Stimulated activated CD8-positive, alpha-beta memory T cell treated with anti-CD3 and anti-CD28 coated beads, Interleukin-2, amount 100 ng/mL, for 1 hour (primary cell): ENCODE measurements around the gene VSTM2B.

ENCODE experiments used
- DNase-seq, 2 donors: peaks; one replicate each; pipeline ENCODE4 v3.0.0-alpha.2; 2020; ENCODE audit warnings: low read depth in 2 of 2

Gene VSTM2B

GRCh38 chr19:29515233-29515619 lies 10.6 kb upstream of the VSTM2B start:
- DNase-seq, result no peak

- no peak for DNase-seq
These were observed 10.0 kb upstream of the VSTM2B start for GRCh38 chr19:29515706-29516357.

GRCh38 chr19:29516358-29516725 lies 9.5 kb upstream of the VSTM2B start:
- DNase-seq, result no peak

- DNase-seq, result no peak
These were observed 8.9 kb upstream of the VSTM2B start for GRCh38 chr19:29516821-29517395.

DNA sequence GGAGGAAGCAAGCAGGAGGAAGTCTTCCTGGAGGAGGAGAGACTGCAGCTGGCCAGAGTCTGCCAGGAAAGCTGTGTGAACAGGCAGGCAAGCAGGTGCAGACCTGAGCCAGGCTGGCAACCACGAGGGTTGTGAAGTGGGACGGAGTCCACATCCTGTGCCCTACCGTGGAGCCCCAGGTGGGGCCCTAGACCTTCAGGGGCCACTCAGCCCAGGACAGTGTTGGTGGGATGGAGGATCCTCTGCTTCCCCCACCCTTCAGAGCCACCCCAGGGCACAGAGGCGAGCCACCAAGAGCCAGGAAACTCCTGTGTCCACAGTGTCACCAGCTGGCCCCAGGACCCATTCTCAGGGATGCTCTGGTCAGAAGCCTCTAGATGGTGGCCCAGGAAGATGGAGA lies 8.4 kb upstream of the VSTM2B start:
- no peak for DNase-seq

- no peak for DNase-seq
These were observed 7.8 kb upstream of the VSTM2B start for GRCh38 chr19:29517946-29518345.

DNA sequence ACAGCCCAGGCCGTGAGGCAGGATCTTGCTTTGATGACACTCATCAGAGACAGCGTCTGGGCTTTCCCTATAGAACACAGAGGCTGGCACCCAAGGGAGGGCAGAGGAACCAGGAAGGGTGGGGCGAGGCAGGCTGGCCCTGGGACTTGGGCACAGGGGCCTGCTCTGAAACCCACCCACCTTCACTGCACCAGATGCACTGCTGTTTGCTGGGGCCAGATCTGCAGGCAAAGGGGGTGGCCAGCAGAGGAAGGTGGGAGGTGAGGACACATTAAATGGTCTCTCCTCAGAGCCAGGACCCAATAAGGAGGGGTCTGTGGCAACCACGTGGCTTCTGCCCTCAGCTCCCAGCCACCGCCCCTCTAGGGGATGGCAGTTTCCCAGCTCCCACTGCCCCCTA lies 6.6 kb upstream of the VSTM2B start:
- no peak for DNase-seq

- DNase-seq, result no peak
These were observed 5.9 kb upstream of the VSTM2B start for GRCh38 chr19:29519931-29520330.

DNA sequence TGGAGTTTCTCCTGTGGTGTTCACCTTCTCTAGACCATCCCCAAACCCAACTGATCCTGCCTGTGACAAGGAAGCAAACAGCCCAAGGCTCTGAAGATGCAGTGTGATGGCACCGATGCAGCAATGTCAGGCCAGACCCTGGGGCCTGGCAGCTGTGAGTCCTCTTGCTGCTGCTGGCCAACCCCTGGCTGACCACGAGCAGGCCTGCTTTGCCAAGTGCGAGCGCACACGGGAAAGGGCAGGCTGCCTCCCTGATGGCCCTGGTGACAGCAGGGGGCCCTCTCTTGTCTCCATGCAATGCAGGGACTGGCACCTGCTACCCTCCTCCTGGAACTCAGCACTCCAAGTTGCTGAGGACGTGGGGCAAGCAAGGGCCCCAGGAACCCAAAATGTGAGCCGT lies 5.4 kb upstream of the VSTM2B start:
- no peak for DNase-seq

DNA sequence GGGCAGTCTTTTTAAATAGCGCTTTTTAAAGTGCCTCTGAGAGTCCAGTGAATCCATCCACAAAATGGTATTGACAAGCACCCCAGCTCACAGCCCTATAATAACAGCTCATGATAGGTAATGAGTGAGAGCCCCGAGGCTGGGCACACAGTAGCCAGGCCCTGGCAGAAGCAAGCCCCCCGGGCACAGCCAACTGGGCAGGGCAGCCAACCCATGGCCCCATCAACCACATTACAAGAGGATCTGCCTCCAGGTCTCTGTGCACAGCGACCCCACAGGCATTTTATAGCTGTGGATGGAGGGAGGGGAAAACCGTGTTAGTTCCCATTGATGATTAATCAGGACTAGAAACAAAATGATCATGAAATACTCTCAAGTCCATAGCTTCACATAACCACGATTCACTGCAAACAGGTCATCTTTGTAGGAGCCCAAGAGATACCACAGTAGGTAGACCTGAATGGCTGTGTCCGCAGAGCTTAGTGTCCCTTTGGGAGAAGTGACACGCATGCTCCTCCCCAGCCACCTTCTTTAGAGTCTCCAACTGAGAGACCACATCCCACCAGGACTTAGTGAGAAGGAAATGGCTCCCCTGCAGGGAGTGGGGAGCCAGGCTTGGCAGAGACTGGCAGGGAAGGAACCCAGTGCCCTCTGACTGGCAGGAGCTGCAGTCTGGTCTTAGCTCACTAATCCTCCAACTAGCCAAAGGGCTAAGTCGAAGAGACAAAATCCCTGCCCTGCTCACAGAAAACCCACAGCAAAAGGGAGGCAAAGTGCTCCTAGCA lies 4.3 kb upstream of the VSTM2B start:
- DNase-seq, result no peak

DNA sequence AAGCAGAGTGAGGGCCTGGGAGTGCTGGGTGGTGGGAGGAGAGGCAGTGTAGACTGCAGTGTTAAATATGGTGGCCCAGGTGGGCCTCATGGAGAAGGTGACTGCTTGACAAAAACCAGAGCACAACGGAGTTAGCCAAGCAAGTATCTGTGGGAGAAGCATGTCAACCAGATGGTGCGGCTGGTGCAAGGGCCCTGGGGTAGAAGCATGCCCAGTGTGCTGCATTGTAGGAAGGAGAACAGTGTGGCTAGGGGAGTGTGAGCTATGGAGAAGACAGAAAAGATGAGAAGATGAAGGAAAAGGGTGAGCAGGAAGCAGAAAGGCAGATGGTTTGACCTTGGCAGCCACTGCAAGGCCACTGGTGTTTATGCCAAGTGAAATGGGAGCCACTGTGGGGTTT lies 2.2 kb upstream of the VSTM2B start:
- DNase-seq, result no peak

DNA sequence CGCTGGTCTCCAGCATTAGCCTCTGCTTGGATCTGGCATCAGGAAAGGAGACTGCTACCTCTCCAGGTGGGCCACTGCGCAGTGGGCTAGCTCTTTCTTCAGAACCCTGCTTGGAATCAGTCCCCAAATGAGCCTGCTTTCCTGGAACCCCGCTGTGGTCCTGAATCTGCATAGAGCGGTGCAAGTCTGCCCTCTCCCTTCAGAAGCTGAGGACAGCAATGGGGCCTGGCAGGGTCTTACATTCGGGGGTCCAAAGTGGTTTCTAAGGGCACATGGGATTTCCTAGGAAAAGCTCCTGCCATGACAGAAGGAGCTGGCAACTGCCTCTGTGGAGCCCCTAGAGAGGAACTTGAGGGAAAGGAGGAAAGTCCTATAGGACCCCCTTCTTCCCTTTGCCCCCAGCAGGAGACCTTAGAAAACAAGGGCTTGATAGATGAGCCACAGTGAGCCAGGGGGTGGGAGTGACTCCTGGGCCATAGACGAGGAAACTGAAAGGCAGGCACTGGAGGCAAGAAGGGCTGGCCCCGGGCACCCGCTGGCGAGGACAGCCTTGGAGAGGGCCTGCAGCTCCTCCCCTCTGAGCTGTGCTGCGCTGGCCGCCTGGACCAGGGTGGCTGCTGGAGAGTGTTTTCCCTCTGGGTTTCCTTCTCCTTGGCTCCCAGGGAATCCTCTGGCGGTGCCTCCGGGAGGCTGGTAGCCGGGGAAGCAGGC lies 1.4 kb upstream of the VSTM2B start:
- no peak for DNase-seq

DNA sequence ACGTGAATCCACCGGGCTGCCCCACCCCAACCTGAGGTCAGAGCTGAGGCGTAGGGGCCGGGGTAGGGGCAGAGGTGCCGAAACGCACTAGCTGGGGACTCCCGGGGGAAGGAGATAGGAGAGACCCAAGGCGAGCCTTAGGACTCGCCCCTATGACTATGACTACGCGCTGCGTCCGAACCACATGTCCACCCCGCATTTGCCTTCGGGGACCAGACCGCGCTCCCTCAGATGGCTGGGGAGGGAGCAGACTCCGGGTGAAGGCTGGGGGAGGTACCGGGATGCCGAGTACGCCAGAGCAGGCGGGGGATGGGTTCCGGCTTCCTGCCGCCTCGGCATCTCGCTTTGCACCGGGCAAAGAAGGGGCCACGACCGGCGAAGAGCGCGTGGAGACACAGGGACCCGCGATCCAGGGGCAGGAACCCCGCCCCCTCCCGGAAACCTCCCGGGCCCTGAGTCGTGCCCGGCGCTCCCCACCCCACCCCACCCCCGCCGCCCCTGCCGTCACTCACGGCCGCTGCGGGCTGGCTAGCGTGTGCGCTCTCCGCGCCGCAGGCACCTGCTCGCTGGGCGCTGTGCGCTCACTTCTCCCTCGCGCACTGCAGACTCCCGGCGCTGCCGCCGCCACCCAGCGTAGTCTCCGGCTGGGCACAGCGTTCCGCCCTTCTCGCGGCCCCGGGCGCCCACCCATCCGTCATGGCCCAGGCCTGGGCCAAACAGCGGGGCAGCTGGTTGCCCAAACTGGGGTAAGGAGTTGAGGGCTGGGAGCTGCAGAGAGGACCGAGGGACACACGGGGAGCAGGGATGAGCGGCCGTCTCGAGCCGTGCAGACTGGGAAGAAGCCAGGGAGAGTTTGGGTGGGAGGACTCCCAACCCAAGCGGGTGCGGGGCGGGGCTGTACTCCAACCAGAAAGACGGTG lies 622 bp upstream of the VSTM2B start:
- no peak for DNase-seq

- DNase-seq, result no peak
These were observed 1.1 kb downstream of the VSTM2B start for GRCh38 chr19:29526730-29527499.

DNA sequence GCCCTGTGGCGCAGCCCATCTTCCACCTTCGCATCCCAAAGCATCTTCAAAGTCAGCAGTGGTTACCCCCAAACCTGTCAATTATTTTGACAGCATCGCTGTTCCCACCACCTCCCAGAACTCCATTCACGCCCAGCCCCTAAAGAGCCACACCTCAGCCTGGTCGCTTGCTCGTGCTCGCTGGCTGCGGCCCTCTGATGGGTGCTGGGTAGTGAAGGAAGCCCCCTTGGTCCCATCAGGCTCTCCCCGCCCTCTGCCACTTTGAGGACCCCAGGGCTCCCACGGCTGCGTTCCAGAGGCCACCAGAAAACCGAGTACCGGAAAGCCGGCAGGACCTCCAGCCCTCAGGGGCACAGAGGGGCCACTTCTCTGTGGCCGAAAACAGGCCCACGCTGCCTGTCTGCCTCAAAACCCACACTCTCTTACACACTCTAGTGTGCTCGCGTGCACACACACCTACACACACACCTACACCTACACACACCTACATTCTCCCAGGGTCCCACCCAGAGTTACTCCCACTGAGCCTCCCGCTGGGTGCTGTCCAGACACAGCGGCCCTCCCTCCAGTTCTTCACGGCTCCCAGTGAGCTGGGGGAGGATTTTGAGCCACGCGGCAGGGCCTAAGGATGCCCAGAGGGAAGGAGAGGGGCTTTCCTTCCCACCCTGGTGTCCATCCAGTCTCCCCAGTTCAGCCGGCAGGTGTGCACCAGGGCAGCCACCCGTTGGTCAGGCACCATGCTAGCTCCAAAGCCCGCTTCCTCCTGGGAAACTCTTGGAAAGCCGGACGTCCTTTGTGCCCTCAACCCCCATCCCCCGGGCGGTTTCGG lies 1.9 kb downstream of the VSTM2B start:
- DNase-seq, result no peak

GRCh38 chr19:29528350-29528945 lies 2.7 kb downstream of the VSTM2B start:
- peak; percentile 11 to 24 for DNase-seq

DNA sequence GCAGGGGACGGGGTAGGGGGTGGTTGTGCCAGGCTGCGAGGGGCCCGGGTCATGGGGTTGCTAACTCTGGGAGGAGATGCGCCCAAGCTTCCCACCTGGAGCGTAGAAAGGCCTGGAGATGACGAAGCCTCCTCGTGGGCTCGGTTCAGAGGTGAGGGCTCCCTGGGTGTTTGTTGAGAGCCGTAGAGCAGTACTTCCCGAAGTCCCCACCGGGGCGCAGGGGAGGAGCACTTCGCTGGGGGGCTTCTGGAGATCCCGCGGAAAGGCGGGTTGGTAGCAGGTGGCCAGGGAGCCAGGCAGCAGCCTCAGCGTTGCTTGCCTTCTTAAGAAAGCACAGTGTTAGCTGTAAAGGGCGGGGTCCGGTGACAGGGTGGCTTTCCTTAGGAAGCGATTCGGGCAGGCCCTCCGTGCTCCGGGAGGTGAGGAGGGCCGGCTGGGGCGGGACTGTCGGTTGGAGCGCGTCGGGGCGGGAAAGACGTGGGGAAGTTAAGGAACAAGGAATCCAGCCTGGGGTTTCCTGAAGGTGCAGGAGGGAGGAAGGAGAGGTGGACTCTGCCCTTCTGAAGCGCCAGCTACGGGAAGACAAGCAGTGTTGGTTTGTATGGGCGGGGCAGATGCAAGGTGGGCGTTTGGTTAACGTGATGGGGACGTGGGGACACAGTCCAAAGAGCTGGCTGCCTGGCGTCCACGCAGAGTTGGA lies 3.3 kb downstream of the VSTM2B start:
- no peak for DNase-seq

DNA sequence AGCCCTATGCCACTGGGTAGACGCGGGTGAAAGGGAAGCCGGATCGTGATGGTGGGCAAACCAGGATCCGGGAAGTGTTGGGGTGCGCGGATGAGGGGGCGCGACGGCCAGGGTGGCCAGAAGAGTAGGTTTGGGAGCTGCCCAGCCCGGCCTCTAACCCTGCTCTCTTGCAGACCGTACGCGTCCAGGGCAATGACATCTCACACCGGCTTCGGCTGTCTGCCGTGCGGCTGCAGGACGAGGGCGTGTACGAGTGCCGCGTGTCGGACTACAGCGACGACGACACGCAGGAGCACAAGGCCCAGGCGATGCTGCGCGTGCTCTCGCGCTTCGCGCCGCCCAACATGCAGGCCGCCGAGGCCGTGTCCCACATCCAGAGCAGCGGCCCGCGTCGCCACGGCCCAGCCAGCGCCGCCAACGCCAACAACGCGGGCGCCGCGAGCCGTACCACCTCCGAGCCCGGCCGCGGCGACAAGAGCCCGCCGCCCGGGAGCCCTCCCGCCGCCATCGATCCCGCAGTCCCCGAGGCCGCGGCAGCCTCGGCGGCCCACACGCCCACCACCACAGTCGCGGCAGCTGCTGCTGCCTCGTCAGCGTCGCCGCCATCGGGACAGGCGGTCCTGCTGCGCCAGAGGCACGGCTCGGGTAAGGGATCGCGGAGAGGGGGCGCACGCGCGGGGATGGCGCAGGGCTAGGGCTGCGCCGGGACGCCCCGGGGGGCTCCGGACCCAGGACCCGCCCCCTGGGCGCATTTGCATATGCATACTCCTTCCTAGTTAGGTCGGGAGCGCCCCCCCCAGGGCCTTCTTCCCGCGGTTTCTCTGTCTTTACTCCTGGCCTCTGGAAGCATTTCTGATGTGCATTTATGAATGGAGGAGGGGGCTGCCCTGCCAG lies 4.1 kb downstream of the VSTM2B start:
- no peak for DNase-seq
